ENCODE results near the gene FSHR. TPM values are rescaled to one million over a fixed set of nuclear protein-coding genes. Genes with fewer than 3 reads are reported as not detected.

The FSHR gene
- total RNA-seq, 1 experiment from 2014 or later = not detected

GRCh38 chr2:49005261-49005660 is 149.1 kb downstream of the FSHR start:
- Histone ChIP-seq H3K36me3 (ENCODE audit: insufficient read depth, low read length, poor library complexity, severe bottlenecking) (no peaks in the 10 kb centered on the region), H3K4me3 (ENCODE audit: low read depth, low read length, poor library complexity, severe bottlenecking) (no peak overlapping the region), H3K4me1 (ENCODE audit: insufficient read depth, low read length, poor library complexity, severe bottlenecking) (no peaks in the 10 kb centered on the region), H3K9me3 (ENCODE audit: low read depth, low read length, poor library complexity, severe bottlenecking) (no peaks in the 10 kb centered on the region), H3K27me3 (replicated peaks; ENCODE audit: insufficient read depth, low read depth, low read length, poor library complexity) (no peaks in the 10 kb centered on the region), H3K27ac (ENCODE audit: low read depth, low read length, poor library complexity, severe bottlenecking) (no peak overlapping the region)
- no TSS peak for BruUV-seq (replicated peaks)
- TF ChIP-seq EZH2 (IDR thresholded peaks at IDR 0.05; ENCODE audit: borderline replicate concordance, low read depth, low read length, poor library complexity, severe bottlenecking) = no peak
- TF ChIP-seq CTCF (conservative IDR thresholded peaks at IDR 0.05; ENCODE audit: low read depth, low read length) = no peak
- intact Hi-C loops (cut with micrococcal nuclease; ENCODE audit: unreplicated experiment) = no loop called here
- POLR2A ChIA-PET (ENCODE audit: low non-redundant PET) = no interaction called here
- no peak for DNase-seq (ENCODE audit: low spot score)
- CTCF ChIA-PET = no interaction called here

GRCh38 chr2:49004036-49004626 is 150.2 kb downstream of the FSHR start:
- no peaks in the 10 kb centered on the region for H3K27me3 ChIP-seq (replicated peaks; ENCODE audit: insufficient read depth, low read depth, low read length, poor library complexity)
- H3K4me3 ChIP-seq (ENCODE audit: low read depth, low read length, poor library complexity, severe bottlenecking) = no peak overlapping the region
- TF ChIP-seq CTCF (conservative IDR thresholded peaks at IDR 0.05; ENCODE audit: low read depth, low read length) (no peak), EZH2 (IDR thresholded peaks at IDR 0.05; ENCODE audit: borderline replicate concordance, low read depth, low read length, poor library complexity, severe bottlenecking) (no peak)
- ChIA-PET POLR2A (ENCODE audit: low non-redundant PET) (no interaction called here), CTCF (no interaction called here)
- BruUV-seq (replicated peaks) = no TSS peak
- H3K9me3 ChIP-seq (ENCODE audit: low read depth, low read length, poor library complexity, severe bottlenecking) = no peaks in the 10 kb centered on the region
- H3K36me3 ChIP-seq (ENCODE audit: insufficient read depth, low read length, poor library complexity, severe bottlenecking) = no peaks in the 10 kb centered on the region
- no peak overlapping the region for H3K27ac ChIP-seq (ENCODE audit: low read depth, low read length, poor library complexity, severe bottlenecking)
- no peaks in the 10 kb centered on the region for H3K4me1 ChIP-seq (ENCODE audit: insufficient read depth, low read length, poor library complexity, severe bottlenecking)
- DNase-seq (ENCODE audit: low spot score) = no peak
- intact Hi-C loops (cut with micrococcal nuclease; ENCODE audit: unreplicated experiment) = no loop called here

- POLR2A ChIA-PET (ENCODE audit: low non-redundant PET) = no interaction called here
- no TSS peak for BruUV-seq (replicated peaks)
- CTCF ChIA-PET = no interaction called here
Measured at GRCh38 chr2:49003201-49003600, 151.1 kb downstream of the FSHR start.

More at GRCh38 chr2:49003201-49003600, 151.1 kb downstream of the FSHR start:
- TF ChIP-seq CTCF (conservative IDR thresholded peaks at IDR 0.05; ENCODE audit: low read depth, low read length) (no peak), EZH2 (IDR thresholded peaks at IDR 0.05; ENCODE audit: borderline replicate concordance, low read depth, low read length, poor library complexity, severe bottlenecking) (no peak)
- no peak for DNase-seq (ENCODE audit: low spot score)
- Histone ChIP-seq H3K27ac (ENCODE audit: low read depth, low read length, poor library complexity, severe bottlenecking) (no peak overlapping the region), H3K27me3 (replicated peaks; ENCODE audit: insufficient read depth, low read depth, low read length, poor library complexity) (no peaks in the 10 kb centered on the region), H3K4me1 (ENCODE audit: insufficient read depth, low read length, poor library complexity, severe bottlenecking) (no peaks in the 10 kb centered on the region), H3K4me3 (ENCODE audit: low read depth, low read length, poor library complexity, severe bottlenecking) (no peak overlapping the region), H3K36me3 (ENCODE audit: insufficient read depth, low read length, poor library complexity, severe bottlenecking) (no peaks in the 10 kb centered on the region), H3K9me3 (ENCODE audit: low read depth, low read length, poor library complexity, severe bottlenecking) (no peaks in the 10 kb centered on the region)
- intact Hi-C loops (cut with micrococcal nuclease; ENCODE audit: unreplicated experiment) = no loop called here

Data from A673 (cell line).